ENCODE measurements around the gene ST3GAL4.

The ST3GAL4 gene

DNA sequence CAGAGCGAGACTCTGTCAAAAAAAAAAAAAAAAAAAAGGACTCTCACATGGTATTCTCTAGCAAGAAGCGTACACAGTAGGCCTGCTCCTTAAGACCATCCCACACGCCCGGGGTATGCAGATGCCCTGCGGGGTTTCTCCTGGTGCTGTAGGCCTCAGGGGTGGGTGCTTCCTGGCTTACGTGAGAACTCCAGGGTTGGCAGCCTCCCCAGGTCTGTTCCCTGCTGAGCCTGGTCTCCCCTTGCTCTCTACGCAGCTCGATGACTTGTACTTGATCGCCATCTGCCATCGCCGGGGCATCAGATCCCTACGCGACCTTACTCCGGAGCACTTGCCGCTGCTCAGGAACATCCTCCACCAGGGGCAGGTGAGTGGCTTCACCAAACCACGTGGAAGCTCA is 12.4 kb upstream of the ST3GAL4 start:
- ChIA-PET CTCF (interaction anchor here (0.7 to 1.8 kb wide), 3 partner anchors 11 to 138 kb away, joined by 3 to 6 read pairs (median 3); no protein-coding TSS in a partner anchor), POLR2A (interaction anchor here (0.7 kb wide), 1 partner anchor 131 kb away, joined by 8 read pairs; the partner anchor contains the start of gene FAM118B)
- no peaks in the 10 kb centered on the region for H3K9me3 ChIP-seq (ENCODE audit: control insufficient read depth, insufficient read depth, low read depth, low read length)
- H3K27ac ChIP-seq (ENCODE audit: extremely low read depth, low read depth, low read length): no peak overlapping the region
- peaks cover 0 to 5% of the 10 kb centered on the region in 2 experiments; a peak in 1 of 3 replicates for H3K36me3 ChIP-seq (ENCODE audit: control insufficient read depth in 2 of 2, insufficient read depth in 1 of 2, low read length in 2 of 2)
- H3K4me1 ChIP-seq (ENCODE audit: control insufficient read depth, insufficient read depth, low read length): no peaks in the 10 kb centered on the region
- H3K4me3 ChIP-seq (ENCODE audit: low read depth, low read length): no peak overlapping the region
- no peak for TF ChIP-seq HOXA7 (CRISPR knock-in tag; IDR thresholded peaks at IDR 0.05; ENCODE audit: borderline replicate concordance)
- TF ChIP-seq ZNF221 (tag by site-specific recombination; IDR thresholded peaks at IDR 0.05; ENCODE audit: borderline replicate concordance): no peak
- TF ChIP-seq, protein P1, sequence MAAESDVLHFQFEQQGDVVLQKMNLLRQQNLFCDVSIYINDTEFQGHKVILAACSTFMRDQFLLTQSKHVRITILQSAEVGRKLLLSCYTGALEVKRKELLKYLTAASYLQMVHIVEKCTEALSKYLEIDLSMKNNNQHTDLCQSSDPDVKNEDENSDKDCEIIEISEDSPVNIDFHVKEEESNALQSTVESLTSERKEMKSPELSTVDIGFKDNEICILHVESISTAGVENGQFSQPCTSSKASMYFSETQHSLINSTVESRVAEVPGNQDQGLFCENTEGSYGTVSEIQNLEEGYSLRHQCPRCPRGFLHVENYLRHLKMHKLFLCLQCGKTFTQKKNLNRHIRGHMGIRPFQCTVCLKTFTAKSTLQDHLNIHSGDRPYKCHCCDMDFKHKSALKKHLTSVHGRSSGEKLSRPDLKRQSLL (tag by site-specific recombination; IDR thresholded peaks at IDR 0.05): no peak
- TF ChIP-seq, protein P2, sequence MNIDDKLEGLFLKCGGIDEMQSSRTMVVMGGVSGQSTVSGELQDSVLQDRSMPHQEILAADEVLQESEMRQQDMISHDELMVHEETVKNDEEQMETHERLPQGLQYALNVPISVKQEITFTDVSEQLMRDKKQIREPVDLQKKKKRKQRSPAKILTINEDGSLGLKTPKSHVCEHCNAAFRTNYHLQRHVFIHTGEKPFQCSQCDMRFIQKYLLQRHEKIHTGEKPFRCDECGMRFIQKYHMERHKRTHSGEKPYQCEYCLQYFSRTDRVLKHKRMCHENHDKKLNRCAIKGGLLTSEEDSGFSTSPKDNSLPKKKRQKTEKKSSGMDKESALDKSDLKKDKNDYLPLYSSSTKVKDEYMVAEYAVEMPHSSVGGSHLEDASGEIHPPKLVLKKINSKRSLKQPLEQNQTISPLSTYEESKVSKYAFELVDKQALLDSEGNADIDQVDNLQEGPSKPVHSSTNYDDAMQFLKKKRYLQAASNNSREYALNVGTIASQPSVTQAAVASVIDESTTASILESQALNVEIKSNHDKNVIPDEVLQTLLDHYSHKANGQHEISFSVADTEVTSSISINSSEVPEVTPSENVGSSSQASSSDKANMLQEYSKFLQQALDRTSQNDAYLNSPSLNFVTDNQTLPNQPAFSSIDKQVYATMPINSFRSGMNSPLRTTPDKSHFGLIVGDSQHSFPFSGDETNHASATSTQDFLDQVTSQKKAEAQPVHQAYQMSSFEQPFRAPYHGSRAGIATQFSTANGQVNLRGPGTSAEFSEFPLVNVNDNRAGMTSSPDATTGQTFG (tag by site-specific recombination; IDR thresholded peaks at IDR 0.05; ENCODE audit: borderline replicate concordance): no peak
- TF ChIP-seq, protein P3, sequence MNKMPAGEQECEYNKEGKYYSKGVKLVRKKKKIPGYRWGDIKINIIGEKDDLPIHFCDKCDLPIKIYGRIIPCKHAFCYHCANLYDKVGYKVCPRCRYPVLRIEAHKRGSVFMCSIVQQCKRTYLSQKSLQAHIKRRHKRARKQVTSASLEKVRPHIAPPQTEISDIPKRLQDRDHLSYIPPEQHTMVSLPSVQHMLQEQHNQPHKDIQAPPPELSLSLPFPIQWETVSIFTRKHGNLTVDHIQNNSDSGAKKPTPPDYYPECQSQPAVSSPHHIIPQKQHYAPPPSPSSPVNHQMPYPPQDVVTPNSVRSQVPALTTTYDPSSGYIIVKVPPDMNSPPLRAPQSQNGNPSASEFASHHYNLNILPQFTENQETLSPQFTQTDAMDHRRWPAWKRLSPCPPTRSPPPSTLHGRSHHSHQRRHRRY (tag by site-specific recombination; IDR thresholded peaks at IDR 0.05): no peak
- TF ChIP-seq GLIS1 (tag by site-specific recombination; IDR thresholded peaks at IDR 0.05): no peak
- TF ChIP-seq BCL11A (tag by site-specific recombination; IDR thresholded peaks at IDR 0.05; ENCODE audit: low read depth): no peak
- TF ChIP-seq, protein P4, sequence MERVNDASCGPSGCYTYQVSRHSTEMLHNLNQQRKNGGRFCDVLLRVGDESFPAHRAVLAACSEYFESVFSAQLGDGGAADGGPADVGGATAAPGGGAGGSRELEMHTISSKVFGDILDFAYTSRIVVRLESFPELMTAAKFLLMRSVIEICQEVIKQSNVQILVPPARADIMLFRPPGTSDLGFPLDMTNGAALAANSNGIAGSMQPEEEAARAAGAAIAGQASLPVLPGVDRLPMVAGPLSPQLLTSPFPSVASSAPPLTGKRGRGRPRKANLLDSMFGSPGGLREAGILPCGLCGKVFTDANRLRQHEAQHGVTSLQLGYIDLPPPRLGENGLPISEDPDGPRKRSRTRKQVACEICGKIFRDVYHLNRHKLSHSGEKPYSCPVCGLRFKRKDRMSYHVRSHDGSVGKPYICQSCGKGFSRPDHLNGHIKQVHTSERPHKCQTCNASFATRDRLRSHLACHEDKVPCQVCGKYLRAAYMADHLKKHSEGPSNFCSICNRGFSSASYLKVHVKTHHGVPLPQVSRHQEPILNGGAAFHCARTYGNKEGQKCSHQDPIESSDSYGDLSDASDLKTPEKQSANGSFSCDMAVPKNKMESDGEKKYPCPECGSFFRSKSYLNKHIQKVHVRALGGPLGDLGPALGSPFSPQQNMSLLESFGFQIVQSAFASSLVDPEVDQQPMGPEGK (tag by site-specific recombination; IDR thresholded peaks at IDR 0.05): no peak
- TF ChIP-seq ZNF37A (tag by site-specific recombination; IDR thresholded peaks at IDR 0.05): no peak
- no peak for TF ChIP-seq ZSCAN30 (tag by site-specific recombination; IDR thresholded peaks at IDR 0.05)

DNA sequence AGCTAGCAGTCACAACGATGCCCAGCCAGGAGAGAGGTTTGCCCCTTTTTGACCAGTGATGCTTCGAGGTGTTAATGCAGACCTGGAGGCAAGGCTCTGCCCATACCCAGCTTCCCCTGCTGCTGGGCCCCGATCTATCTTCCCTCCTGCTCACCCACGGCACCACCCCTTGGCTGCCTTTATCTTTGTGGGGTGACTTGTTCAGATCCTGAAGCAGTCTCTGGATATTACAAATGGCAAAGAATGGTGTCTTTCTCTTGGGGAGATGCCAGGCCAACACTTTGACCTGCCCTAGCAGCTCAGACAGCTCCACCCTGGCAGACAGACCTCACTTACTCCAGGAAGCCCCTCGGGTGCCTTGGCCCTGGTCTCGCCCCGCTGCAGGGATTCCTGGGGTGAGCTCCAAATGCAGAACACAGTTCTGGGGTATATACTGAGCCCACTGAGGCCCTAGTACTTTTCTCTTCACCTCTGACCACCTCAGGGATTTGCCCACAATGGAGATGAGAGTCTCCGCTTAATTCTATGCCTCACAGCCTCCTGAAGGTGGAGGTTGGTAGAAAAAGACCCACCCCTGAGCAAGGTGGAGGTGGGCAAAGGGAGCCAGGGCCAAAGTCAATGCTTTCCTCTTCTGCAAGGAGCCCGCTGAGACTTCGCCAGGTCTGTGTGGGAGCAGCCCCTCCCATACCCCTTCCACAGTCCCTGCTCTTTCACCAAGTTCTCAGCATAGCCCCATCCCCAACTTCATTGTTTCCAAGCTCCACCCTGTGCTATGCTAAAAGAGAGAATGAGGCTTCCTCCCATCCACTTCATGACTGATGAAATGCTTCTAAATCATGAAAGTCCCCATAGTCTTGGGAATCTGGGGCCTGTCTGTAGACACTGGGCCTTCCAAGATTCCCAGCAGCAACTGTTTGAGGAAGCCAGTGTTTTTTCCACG is 11.1 kb upstream of the ST3GAL4 start:
- no peak overlapping the region for H3K4me3 ChIP-seq (ENCODE audit: low read depth, low read length)
- H3K4me1 ChIP-seq (ENCODE audit: control insufficient read depth, insufficient read depth, low read length): no peaks in the 10 kb centered on the region
- no peaks in the 10 kb centered on the region for H3K9me3 ChIP-seq (ENCODE audit: control insufficient read depth, insufficient read depth, low read depth, low read length)
- H3K27ac ChIP-seq (ENCODE audit: extremely low read depth, low read depth, low read length): no peak overlapping the region
- H3K36me3 ChIP-seq (ENCODE audit: control insufficient read depth in 2 of 2, insufficient read depth in 1 of 2, low read length in 2 of 2): peaks cover 0 to 5% of the 10 kb centered on the region in 2 experiments; a peak in 1 of 3 replicates
- ChIA-PET POLR2A (no interaction called here), CTCF (interaction anchor here (0.6 kb wide), 1 partner anchor 1478 kb away, joined by 3 read pairs; no protein-coding TSS in a partner anchor)
- TF ChIP-seq ZNF19 (tag by site-specific recombination; IDR thresholded peaks at IDR 0.05; ENCODE audit: low read depth): no peak
- TF ChIP-seq ZNF335 (tag by site-specific recombination; conservative IDR thresholded peaks at IDR 0.05): no peak
- no peak for TF ChIP-seq REPIN1 (tag by site-specific recombination; IDR thresholded peaks at IDR 0.05; ENCODE audit: low read depth)
- TF ChIP-seq ZNF174 (tag by site-specific recombination; IDR thresholded peaks at IDR 0.05): no peak
- no peak for TF ChIP-seq FEZF1 (tag by site-specific recombination; IDR thresholded peaks at IDR 0.05)
- TF ChIP-seq, protein P5, sequence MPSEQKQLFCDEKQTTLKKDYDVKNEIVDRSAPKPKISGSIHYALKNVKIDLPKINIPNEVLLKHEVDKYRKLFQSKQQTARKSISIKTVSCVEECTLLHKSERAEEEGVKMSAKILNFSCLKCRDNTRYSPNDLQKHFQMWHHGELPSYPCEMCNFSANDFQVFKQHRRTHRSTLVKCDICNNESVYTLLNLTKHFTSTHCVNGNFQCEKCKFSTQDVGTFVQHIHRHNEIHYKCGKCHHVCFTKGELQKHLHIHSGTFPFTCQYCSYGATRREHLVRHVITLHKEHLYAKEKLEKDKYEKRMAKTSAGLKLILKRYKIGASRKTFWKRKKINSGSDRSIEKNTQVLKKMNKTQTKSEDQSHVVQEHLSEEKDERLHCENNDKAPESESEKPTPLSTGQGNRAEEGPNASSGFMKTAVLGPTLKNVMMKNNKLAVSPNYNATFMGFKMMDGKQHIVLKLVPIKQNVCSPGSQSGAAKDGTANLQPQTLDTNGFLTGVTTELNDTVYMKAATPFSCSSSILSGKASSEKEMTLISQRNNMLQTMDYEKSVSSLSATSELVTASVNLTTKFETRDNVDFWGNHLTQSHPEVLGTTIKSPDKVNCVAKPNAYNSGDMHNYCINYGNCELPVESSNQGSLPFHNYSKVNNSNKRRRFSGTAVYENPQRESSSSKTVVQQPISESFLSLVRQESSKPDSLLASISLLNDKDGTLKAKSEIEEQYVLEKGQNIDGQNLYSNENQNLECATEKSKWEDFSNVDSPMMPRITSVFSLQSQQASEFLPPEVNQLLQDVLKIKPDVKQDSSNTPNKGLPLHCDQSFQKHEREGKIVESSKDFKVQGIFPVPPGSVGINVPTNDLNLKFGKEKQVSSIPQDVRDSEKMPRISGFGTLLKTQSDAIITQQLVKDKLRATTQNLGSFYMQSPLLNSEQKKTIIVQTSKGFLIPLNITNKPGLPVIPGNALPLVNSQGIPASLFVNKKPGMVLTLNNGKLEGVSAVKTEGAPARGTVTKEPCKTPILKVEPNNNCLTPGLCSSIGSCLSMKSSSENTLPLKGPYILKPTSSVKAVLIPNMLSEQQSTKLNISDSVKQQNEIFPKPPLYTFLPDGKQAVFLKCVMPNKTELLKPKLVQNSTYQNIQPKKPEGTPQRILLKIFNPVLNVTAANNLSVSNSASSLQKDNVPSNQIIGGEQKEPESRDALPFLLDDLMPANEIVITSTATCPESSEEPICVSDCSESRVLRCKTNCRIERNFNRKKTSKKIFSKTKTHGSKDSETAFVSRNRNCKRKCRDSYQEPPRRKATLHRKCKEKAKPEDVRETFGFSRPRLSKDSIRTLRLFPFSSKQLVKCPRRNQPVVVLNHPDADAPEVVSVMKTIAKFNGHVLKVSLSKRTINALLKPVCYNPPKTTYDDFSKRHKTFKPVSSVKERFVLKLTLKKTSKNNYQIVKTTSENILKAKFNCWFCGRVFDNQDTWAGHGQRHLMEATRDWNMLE (tag by site-specific recombination; conservative IDR thresholded peaks at IDR 0.05; ENCODE audit: low read depth): no peak
- TF ChIP-seq, protein P6, sequence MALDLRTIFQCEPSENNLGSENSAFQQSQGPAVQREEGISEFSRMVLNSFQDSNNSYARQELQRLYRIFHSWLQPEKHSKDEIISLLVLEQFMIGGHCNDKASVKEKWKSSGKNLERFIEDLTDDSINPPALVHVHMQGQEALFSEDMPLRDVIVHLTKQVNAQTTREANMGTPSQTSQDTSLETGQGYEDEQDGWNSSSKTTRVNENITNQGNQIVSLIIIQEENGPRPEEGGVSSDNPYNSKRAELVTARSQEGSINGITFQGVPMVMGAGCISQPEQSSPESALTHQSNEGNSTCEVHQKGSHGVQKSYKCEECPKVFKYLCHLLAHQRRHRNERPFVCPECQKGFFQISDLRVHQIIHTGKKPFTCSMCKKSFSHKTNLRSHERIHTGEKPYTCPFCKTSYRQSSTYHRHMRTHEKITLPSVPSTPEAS (tag by site-specific recombination; IDR thresholded peaks at IDR 0.05): no peak
- no peak for TF ChIP-seq ZNF302 (tag by site-specific recombination; IDR thresholded peaks at IDR 0.05; ENCODE audit: low read depth)
- no peak for TF ChIP-seq GLIS2 (tag by site-specific recombination; IDR thresholded peaks at IDR 0.05)
